Measurements from ENCODE around the gene P2RY2.
"Not testable (repeated sequence)": the region's sequence is repeated elsewhere in the genome, so short reads cannot be mapped to it uniquely, and the experiment has no call there.

P2RY2 gene

DNA sequence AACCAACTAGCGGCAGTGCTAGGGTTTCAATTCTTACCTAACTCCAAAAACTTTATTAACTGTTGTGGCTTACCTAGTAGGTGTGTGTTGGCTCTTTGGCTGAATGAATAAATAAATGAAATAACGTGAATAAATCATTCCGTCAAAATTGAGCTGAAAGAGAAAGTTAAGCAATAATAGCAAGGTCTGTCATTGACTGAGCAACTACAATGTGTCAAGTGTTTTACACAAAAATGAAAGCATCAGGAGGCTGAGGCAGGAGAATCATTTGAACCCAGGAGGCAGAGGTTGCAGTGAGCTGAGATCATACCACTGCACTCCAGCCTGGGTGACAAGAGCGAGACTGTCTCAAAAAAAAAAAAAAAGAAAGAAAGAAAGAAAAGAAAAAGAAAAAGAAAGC, 56.1 kb downstream of the P2RY2 start:
- 87% methylated on average over 2 of the region's 4 CpGs for WGBS (ENCODE audit: insufficient coverage)
- CTCF ChIA-PET: interaction anchor here (1.2 to 14.9 kb wide), 2 partner anchors 14 to 30 kb away, joined by 3 to 154 read pairs; no protein-coding TSS in a partner anchor
- H3K9me3 ChIP-seq (ENCODE audit: control extremely low read depth in 1 of 5, control insufficient read depth in 4 of 5, insufficient read depth in 2 of 5, low read depth in 1 of 5, low read length in 4 of 5): not testable (repeated sequence)

DNA sequence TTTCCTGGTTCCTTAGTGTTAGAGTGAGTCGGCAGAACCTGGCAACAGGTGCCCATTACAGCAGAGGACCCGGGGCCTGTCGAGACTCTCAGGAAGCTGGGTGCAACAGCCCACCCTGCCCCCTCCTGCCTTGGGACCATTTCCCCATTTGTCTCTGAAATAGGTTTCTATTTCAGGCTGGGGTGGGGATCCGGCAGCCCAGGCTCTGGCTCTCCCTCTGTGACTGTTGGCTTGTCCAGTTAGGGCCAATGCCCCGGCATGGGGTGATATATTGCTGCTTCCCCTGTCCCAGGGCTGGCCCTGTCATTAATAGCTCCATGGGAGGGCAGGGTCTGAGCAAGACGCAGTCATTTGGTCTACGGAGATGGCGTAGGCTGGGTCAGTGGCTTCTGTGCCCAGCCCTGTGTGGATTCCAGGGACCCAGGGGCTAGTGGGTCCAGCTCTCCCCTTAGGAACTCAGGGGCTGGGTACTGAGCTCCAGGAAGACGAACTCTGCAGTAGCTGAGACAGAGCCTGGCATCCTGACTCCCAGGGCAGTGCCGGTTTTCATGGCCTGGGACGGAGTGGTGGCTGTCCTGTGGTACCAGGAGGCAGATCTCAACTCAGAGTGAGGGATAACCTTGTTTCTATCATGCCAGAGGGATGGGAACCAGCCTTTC, 56.8 kb downstream of the P2RY2 start:
- Histone ChIP-seq H3K4me1 (ENCODE audit: control extremely low read depth in 1 of 4, control insufficient read depth in 4 of 4, insufficient read depth in 4 of 4, low read length in 3 of 4) (peaks cover 0 to 54% (median 8%) of the 10 kb centered on the region in 4 experiments), H3K36me3 (ENCODE audit: control insufficient read depth in 4 of 4, insufficient read depth in 4 of 4, low read length in 3 of 4) (no peaks in the 10 kb centered on the region), H3K27me3 (replicated peaks in 2 of 5; ENCODE audit: control insufficient read depth in 4 of 5, insufficient read depth in 5 of 5, low read length in 4 of 5) (no peaks in the 10 kb centered on the region), H3K27ac (ENCODE audit: insufficient read depth in 1 of 2, low read depth in 1 of 2, low read length in 2 of 2, poor library complexity in 1 of 2, severe bottlenecking in 2 of 2) (no peak overlapping the region), H3K9me3 (ENCODE audit: control extremely low read depth in 1 of 5, control insufficient read depth in 4 of 5, insufficient read depth in 2 of 5, low read depth in 1 of 5, low read length in 4 of 5) (no peaks in the 10 kb centered on the region), H3K4me3 (ENCODE audit: control insufficient read depth in 1 of 7, extremely low read depth in 1 of 7, insufficient read depth in 4 of 7, low read depth in 2 of 7, low read length in 6 of 7) (peak overlapping the region in 1 of 7 experiments; percentile 32)
- WGBS (ENCODE audit: insufficient coverage): 51% methylated on average over 11 of the region's 11 CpGs
- DNase-seq: peak in 2 of 3 donors; percentile 43 to 61
- ChIA-PET CTCF (interaction anchor here (1.2 to 14.9 kb wide), 2 partner anchors 13 to 30 kb away, joined by 3 to 154 read pairs; no protein-coding TSS in a partner anchor), POLR2A (interaction anchor here (0.6 to 1.0 kb wide), 2 partner anchors 38 to 129 kb away, joined by 3 to 8 read pairs; no protein-coding TSS in a partner anchor)

More for the DNA sequence above, 56.1 kb downstream of the P2RY2 start:
- POLR2A ChIA-PET: interaction anchor here (1.0 kb wide), 1 partner anchor 37 kb away, joined by 8 read pairs; no protein-coding TSS in a partner anchor
- H3K27ac ChIP-seq (ENCODE audit: insufficient read depth in 1 of 2, low read depth in 1 of 2, low read length in 2 of 2, poor library complexity in 1 of 2, severe bottlenecking in 2 of 2); H3K4me3 ChIP-seq (ENCODE audit: control insufficient read depth in 1 of 7, extremely low read depth in 1 of 7, insufficient read depth in 4 of 7, low read depth in 2 of 7, low read length in 6 of 7); H3K36me3 ChIP-seq (ENCODE audit: control insufficient read depth in 4 of 4, insufficient read depth in 4 of 4, low read length in 3 of 4); H3K27me3 ChIP-seq (replicated peaks in 2 of 5; ENCODE audit: control insufficient read depth in 4 of 5, insufficient read depth in 5 of 5, low read length in 4 of 5): not testable (repeated sequence)
- peaks cover 0 to 61% (median 10%) of the 10 kb centered on the region in 4 experiments for H3K4me1 ChIP-seq (ENCODE audit: control extremely low read depth in 1 of 4, control insufficient read depth in 4 of 4, insufficient read depth in 4 of 4, low read length in 3 of 4)
- peak in 2 of 3 donors; percentile 18 for DNase-seq

DNA sequence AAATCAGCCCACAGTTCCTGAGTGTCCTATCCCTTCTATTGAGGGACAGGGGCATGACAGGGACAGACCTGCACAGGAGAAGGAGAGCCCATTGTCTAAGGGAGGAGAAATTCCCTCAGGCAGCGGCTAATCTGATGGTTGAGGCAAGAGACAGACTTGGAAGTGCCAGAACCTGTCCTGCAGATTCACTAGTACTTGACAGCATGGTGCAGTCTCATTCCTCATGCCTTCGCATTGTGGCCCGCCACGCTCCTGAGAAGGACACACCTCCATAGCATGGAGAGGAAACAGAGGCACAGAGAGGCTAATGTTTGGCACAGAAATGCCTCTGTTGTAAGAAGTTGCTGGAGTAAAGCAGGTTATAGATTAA, 57.3 kb downstream of the P2RY2 start:
- H3K4me3 ChIP-seq (ENCODE audit: control insufficient read depth in 1 of 7, extremely low read depth in 1 of 7, insufficient read depth in 4 of 7, low read depth in 2 of 7, low read length in 6 of 7): no peak overlapping the region
- no peaks in the 10 kb centered on the region for H3K27me3 ChIP-seq (replicated peaks in 2 of 5; ENCODE audit: control insufficient read depth in 4 of 5, insufficient read depth in 5 of 5, low read length in 4 of 5)
- DNase-seq: no peak
- 100% methylated on average over 2 of the region's 4 CpGs for WGBS (ENCODE audit: insufficient coverage)
- peaks cover 0 to 51% (median 8%) of the 10 kb centered on the region in 4 experiments for H3K4me1 ChIP-seq (ENCODE audit: control extremely low read depth in 1 of 4, control insufficient read depth in 4 of 4, insufficient read depth in 4 of 4, low read length in 3 of 4)
- no peak overlapping the region for H3K27ac ChIP-seq (ENCODE audit: insufficient read depth in 1 of 2, low read depth in 1 of 2, low read length in 2 of 2, poor library complexity in 1 of 2, severe bottlenecking in 2 of 2)
- ChIA-PET POLR2A (interaction anchor here (0.6 kb wide), 1 partner anchor 129 kb away, joined by 3 read pairs; no protein-coding TSS in a partner anchor), CTCF (interaction anchor here (14.9 kb wide), 1 partner anchor 13 kb away, joined by 154 read pairs; no protein-coding TSS in a partner anchor)
- H3K36me3 ChIP-seq (ENCODE audit: control insufficient read depth in 4 of 4, insufficient read depth in 4 of 4, low read length in 3 of 4): no peaks in the 10 kb centered on the region
- H3K9me3 ChIP-seq (ENCODE audit: control extremely low read depth in 1 of 5, control insufficient read depth in 4 of 5, insufficient read depth in 2 of 5, low read depth in 1 of 5, low read length in 4 of 5): no peaks in the 10 kb centered on the region

DNA sequence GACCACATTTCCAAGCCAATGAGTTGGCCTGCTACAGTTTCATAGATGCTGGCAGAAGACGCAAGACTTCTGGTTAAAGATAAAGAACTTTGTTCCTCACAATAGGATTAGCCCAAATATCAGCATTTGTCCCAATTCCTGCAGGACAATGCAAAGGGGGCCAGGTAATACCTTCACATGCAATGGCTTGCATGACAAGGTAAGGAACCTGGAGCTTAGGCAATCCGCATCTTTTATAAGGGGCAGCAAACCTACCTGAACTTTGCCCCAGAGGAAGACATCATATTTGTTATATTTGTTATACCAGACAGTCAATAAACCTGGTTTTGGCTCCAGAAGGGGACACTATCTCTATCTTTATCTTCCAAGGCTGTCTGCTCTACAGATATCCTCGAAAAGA, 59.4 kb downstream of the P2RY2 start:
- Histone ChIP-seq H3K36me3 (ENCODE audit: control insufficient read depth in 4 of 4, insufficient read depth in 4 of 4, low read length in 3 of 4) (no peaks in the 10 kb centered on the region), H3K4me1 (ENCODE audit: control extremely low read depth in 1 of 4, control insufficient read depth in 4 of 4, insufficient read depth in 4 of 4, low read length in 3 of 4) (peaks cover 0 to 54% (median 11%) of the 10 kb centered on the region in 4 experiments), H3K27ac (ENCODE audit: insufficient read depth in 1 of 2, low read depth in 1 of 2, low read length in 2 of 2, poor library complexity in 1 of 2, severe bottlenecking in 2 of 2) (no peak overlapping the region), H3K9me3 (ENCODE audit: control extremely low read depth in 1 of 5, control insufficient read depth in 4 of 5, insufficient read depth in 2 of 5, low read depth in 1 of 5, low read length in 4 of 5) (no peaks in the 10 kb centered on the region), H3K27me3 (replicated peaks in 2 of 5; ENCODE audit: control insufficient read depth in 4 of 5, insufficient read depth in 5 of 5, low read length in 4 of 5) (no peaks in the 10 kb centered on the region), H3K4me3 (ENCODE audit: control insufficient read depth in 1 of 7, extremely low read depth in 1 of 7, insufficient read depth in 4 of 7, low read depth in 2 of 7, low read length in 6 of 7) (no peak overlapping the region)
- DNase-seq: no peak
- 100% methylated on average over 2 of the region's 3 CpGs for WGBS (ENCODE audit: insufficient coverage)
- ChIA-PET POLR2A (no interaction called here), CTCF (interaction anchor here (0.7 kb wide), 2 partner anchors 15 to 170 kb away, joined by 3 read pairs; no protein-coding TSS in a partner anchor)

GRCh38 chr11:73280626-73281025, 62.5 kb downstream of the P2RY2 start:
- Histone ChIP-seq H3K27me3 (replicated peaks in 2 of 5; ENCODE audit: control insufficient read depth in 4 of 5, insufficient read depth in 5 of 5, low read length in 4 of 5) (no peaks in the 10 kb centered on the region), H3K36me3 (ENCODE audit: control insufficient read depth in 4 of 4, insufficient read depth in 4 of 4, low read length in 3 of 4) (no peaks in the 10 kb centered on the region), H3K4me3 (ENCODE audit: control insufficient read depth in 1 of 7, extremely low read depth in 1 of 7, insufficient read depth in 4 of 7, low read depth in 2 of 7, low read length in 6 of 7) (no peak overlapping the region), H3K27ac (ENCODE audit: insufficient read depth in 1 of 2, low read depth in 1 of 2, low read length in 2 of 2, poor library complexity in 1 of 2, severe bottlenecking in 2 of 2) (no peak overlapping the region), H3K4me1 (ENCODE audit: control extremely low read depth in 1 of 4, control insufficient read depth in 4 of 4, insufficient read depth in 4 of 4, low read length in 3 of 4) (peaks cover 0 to 29% (median 3%) of the 10 kb centered on the region in 4 experiments), H3K9me3 (ENCODE audit: control extremely low read depth in 1 of 5, control insufficient read depth in 4 of 5, insufficient read depth in 2 of 5, low read depth in 1 of 5, low read length in 4 of 5) (no peaks in the 10 kb centered on the region)
- POLR2A ChIA-PET: no interaction called here
- WGBS (ENCODE audit: insufficient coverage): 74% methylated on average over 5 of the region's 5 CpGs
- CTCF ChIA-PET: interaction anchor here (1.1 to 15.2 kb wide), 6 partner anchors 12 to 95 kb away, joined by 3 to 154 read pairs (median 6); partner anchors contain the start of gene P2RY6
- no peak for DNase-seq

DNA sequence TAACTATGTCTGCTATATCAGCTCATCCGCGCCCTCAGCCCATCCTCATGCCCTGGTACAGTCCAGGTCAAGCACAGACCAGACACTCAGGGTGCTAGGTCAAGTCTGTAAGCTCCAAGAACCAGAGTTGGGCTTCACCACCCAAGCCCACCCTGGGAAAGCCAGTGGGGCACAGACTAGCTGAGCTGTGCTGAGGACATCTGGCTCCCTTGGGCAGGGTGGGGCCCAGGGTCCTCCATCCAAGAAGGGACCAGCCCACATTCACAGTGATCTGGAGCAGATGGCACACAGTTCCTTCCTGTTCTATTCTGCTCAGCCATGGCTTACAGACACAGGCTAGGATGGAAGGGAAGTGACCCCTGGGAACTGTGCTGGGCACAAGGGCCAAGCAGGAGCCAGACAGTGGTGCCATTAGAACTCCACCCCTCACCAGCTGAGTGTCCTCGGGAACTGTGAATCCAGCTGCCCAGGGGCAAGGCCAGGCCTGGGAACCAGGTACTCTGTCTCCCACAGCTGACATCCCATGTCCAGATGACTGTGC, 63.2 kb downstream of the P2RY2 start:
- ChIA-PET POLR2A (interaction anchor here (0.6 kb wide), 1 partner anchor 788 kb away, joined by 5 read pairs; no protein-coding TSS in a partner anchor), CTCF (interaction anchor here (0.9 to 15.2 kb wide), 7 partner anchors 13 to 96 kb away, joined by 3 to 154 read pairs (median 6); partner anchors contain the start of gene P2RY6)
- Histone ChIP-seq H3K4me1 (ENCODE audit: control extremely low read depth in 1 of 4, control insufficient read depth in 4 of 4, insufficient read depth in 4 of 4, low read length in 3 of 4) (peaks cover 0 to 34% (median 3%) of the 10 kb centered on the region in 4 experiments), H3K9me3 (ENCODE audit: control extremely low read depth in 1 of 5, control insufficient read depth in 4 of 5, insufficient read depth in 2 of 5, low read depth in 1 of 5, low read length in 4 of 5) (no peaks in the 10 kb centered on the region), H3K36me3 (ENCODE audit: control insufficient read depth in 4 of 4, insufficient read depth in 4 of 4, low read length in 3 of 4) (no peaks in the 10 kb centered on the region), H3K27ac (ENCODE audit: insufficient read depth in 1 of 2, low read depth in 1 of 2, low read length in 2 of 2, poor library complexity in 1 of 2, severe bottlenecking in 2 of 2) (no peak overlapping the region), H3K4me3 (ENCODE audit: control insufficient read depth in 1 of 7, extremely low read depth in 1 of 7, insufficient read depth in 4 of 7, low read depth in 2 of 7, low read length in 6 of 7) (no peak overlapping the region), H3K27me3 (replicated peaks in 2 of 5; ENCODE audit: control insufficient read depth in 4 of 5, insufficient read depth in 5 of 5, low read length in 4 of 5) (no peaks in the 10 kb centered on the region)
- DNase-seq: peak in 2 of 3 donors; percentile 49
- WGBS (ENCODE audit: insufficient coverage): 100% methylated on average over 2 of the region's 3 CpGs
